Gastrocnemius medialis (tissue), 4 donors: Measurements from ENCODE around the gene PTPN7. TPM values are rescaled to one million over a fixed set of nuclear protein-coding genes. Genes with fewer than 3 reads are reported as not detected.

ENCODE experiments used
- ATAC-seq, 2 donors: fragments of 150-250 bp; one replicate each; pipeline ENCODE4 v1.9.1; 2016
- DNase-seq, 2 donors: peaks; one replicate each; pipeline ENCODE4 v3.0.0-alpha.2; 2019
- H3K27ac ChIP-seq, 4 donors: fragments of 200-600 bp; sonication (generic); 1 replicate in 1 of 4; 2 replicates in 3 of 4; pipeline ENCODE4 v1.5.1; 2016 to 2018; ENCODE audit warnings: mild to moderate bottlenecking in 2 of 4, moderate library complexity in 1 of 4
- H3K27me3 ChIP-seq, 3 donors: fragments of 200-600 bp; sonication (generic) in 2 of 3; 1 replicate in 1 of 3; 2 replicates in 2 of 3; pipeline versions ENCODE4 v1.5.1 to v1.6.0; 2016 to 2019; ENCODE audit warnings: mild to moderate bottlenecking in 1 of 3, moderate library complexity in 1 of 3
- H3K36me3 ChIP-seq, 2 donors: fragments of 200-600 bp; sonication (generic) in 1 of 2; one replicate each; pipeline ENCODE4 v1.5.1; 2017 to 2018
- H3K4me1 ChIP-seq, 2 donors: fragments of 200-600 bp; sonication (generic) in 1 of 2; one replicate each; pipeline ENCODE4 v1.5.1; 2016 to 2017; ENCODE audit warnings: mild to moderate bottlenecking in 2 of 2
- H3K4me3 ChIP-seq, 4 donors: fragments of 200-600 bp; sonication (generic) in 3 of 4; 1 replicate in 1 of 4; 2 replicates in 3 of 4; pipeline ENCODE4 v1.5.1; 2016 to 2019; ENCODE audit warnings: mild to moderate bottlenecking in 2 of 4
- H3K9me3 ChIP-seq, 3 donors: fragments of 200-600 bp; sonication (generic) in 2 of 3; 1 replicate in 1 of 3; 2 replicates in 2 of 3; pipeline ENCODE4 v1.5.1; 2016 to 2019
- POLR2A ChIP-seq, 2 donors: fragments of 450-650 bp; IDR thresholded peaks; one replicate each; pipeline ENCODE4 v1.6.1; 2017; ENCODE audit warnings: antibody characterized with exemption in 2 of 2, mild to moderate bottlenecking in 2 of 2, moderate library complexity in 2 of 2
- in situ Hi-C, 4 donors: fragments of 200-750 bp; cut with MboI; loops; one replicate each; pipeline versions ENCODE4 v1.15.0 to v1.8.0; 2017; ENCODE audit warnings: low sequenced_read_pairs in 4 of 4
- intact Hi-C: fragments of 100-400 bp; cut with DNase I; formaldehyde crosslinking; loops from one replicate; pipeline ENCODE4 v1.15.1; 2023; ENCODE audit warnings: low total_unique reads
- total RNA-seq, 4 donors: library from RNA; depleted of rRNA; stranded (reverse); fragments of >200 nt; gene quantifications; one replicate each; pipeline versions ENCODE4 v1.1.0 to v1.2.3, GENCODE V29; 2016
- TF ChIP-seq, protein P1 (sequence below), 5 experiments: fragments of 450-650 bp in 3 of 5; fragments of 200-600 bp in 2 of 5; sonication (generic) in 2 of 5; IDR thresholded peaks in 4 of 5; conservative IDR thresholded peaks in 1 of 5; 1 replicate in 4 of 5; 2 replicates in 1 of 5; pipeline ENCODE4 v1.5.1; 2016 to 2019; ENCODE audit warnings: antibody characterized with exemption in 5 of 5, mild to moderate bottlenecking in 3 of 5, moderate library complexity in 3 of 5

PTPN7 gene
- total RNA-seq, 4 donors from 2014 or later, result 0.19 to 0.76 (median 0.49) TPM

DNA sequence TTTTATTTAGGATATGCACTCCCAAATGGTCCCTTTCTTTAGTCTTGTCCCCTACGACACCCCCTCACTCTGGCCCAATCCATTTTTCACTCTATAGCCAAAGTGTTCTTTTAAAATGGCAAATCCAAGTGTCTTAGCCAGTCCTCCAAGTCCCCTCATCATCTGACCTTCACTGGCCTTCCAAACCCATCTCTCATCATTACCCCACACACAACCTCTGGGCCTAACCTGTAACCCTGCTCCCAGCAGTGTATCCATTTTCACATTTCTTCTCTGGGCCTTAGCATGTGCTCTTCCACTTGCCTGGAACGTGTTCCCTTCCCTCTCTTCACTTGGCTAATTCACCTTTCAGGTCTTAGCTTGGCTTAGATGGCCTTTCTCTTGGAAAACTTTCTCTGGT, 9.4 kb downstream of the PTPN7 start:
- no peak overlapping the region for H3K4me3 ChIP-seq
- H3K36me3 ChIP-seq, result no peaks in the 10 kb centered on the region
- TF ChIP-seq POLR2A (IDR thresholded peaks at IDR 0.05), result no peak
- TF ChIP-seq, protein P1, sequence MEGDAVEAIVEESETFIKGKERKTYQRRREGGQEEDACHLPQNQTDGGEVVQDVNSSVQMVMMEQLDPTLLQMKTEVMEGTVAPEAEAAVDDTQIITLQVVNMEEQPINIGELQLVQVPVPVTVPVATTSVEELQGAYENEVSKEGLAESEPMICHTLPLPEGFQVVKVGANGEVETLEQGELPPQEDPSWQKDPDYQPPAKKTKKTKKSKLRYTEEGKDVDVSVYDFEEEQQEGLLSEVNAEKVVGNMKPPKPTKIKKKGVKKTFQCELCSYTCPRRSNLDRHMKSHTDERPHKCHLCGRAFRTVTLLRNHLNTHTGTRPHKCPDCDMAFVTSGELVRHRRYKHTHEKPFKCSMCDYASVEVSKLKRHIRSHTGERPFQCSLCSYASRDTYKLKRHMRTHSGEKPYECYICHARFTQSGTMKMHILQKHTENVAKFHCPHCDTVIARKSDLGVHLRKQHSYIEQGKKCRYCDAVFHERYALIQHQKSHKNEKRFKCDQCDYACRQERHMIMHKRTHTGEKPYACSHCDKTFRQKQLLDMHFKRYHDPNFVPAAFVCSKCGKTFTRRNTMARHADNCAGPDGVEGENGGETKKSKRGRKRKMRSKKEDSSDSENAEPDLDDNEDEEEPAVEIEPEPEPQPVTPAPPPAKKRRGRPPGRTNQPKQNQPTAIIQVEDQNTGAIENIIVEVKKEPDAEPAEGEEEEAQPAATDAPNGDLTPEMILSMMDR (IDR thresholded peaks at IDR 0.05 in 4 of 5, conservative IDR thresholded peaks at IDR 0.05 in 1 of 5), result no peak
- H3K27me3 ChIP-seq, result no peaks in the 10 kb centered on the region
- H3K9me3 ChIP-seq, result no peaks in the 10 kb centered on the region
- in situ Hi-C loops, result no loop called here
- H3K4me1 ChIP-seq, result no peaks in the 10 kb centered on the region
- no peak overlapping the region for H3K27ac ChIP-seq
- no peak for ATAC-seq
- intact Hi-C loops, result no loop called here
- DNase-seq, result no peak

DNA sequence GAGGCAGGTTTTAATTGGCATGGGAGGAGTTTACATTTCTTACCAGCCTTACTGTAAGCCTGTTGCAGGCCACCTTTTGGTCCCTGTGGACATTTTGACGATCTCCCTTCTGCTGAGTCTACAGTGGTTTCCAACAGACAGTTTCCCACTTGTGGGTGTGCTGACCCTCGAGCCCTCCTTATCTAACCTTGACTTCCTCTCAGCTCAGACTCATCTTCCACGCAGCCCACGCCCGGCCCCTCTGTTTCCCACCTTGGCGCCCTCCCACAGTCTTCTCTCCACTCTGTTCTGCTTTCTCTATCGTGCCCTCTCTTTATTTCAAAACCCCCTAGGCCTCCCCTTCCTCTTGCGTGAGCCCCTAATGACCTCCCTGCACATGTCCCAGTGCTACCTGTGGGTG, 9.8 kb downstream of the PTPN7 start:
- Histone ChIP-seq H3K36me3 (no peaks in the 10 kb centered on the region), H3K27me3 (no peaks in the 10 kb centered on the region), H3K4me3 (no peak overlapping the region), H3K27ac (no peak overlapping the region), H3K4me1 (no peaks in the 10 kb centered on the region), H3K9me3 (no peaks in the 10 kb centered on the region)
- no peak for DNase-seq
- in situ Hi-C loops, result no loop called here
- intact Hi-C loops, result no loop called here
- TF ChIP-seq POLR2A (IDR thresholded peaks at IDR 0.05), result no peak
- TF ChIP-seq, protein P1 (IDR thresholded peaks at IDR 0.05 in 4 of 5, conservative IDR thresholded peaks at IDR 0.05 in 1 of 5), result no peak
- no peak for ATAC-seq

DNA sequence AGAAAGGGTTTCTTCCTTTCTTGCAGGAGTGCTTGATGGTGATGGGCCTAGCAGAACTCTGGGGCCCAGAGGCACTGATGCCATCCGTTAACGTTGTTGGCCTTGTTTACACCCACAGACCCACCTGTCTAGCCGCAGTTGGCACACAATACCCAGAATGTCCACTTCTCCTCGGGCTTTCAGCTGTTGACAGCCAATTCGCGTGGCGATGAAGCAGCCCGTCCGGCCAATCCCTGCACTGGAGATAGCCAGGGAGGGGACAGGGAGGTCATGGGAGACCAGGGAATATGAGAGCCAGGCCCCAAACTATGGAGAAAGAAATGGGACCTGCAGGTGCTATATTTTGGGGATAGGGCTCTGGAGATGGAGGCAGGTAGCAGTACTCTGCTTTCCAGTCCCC, 10.2 kb downstream of the PTPN7 start:
- intact Hi-C loops, result no loop called here

DNA sequence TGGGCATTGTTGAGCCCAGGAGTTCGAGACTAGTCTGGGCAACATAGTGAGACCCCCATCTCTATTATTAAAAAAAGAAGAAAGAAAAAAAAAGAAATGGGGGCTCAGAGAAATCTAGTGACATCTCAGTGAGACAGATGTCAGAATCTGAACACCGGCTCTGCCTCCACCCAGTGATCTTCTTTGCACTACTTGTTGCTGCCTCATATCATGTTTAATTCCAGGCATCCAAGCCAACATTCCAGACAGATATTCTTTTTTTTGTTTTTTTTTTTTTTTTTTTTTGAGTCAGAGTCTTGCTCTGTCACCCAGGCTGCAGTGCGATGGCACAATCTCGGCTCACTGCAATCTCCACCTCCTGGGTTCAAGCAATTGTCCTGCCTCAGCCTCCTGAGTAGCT, 10.8 kb downstream of the PTPN7 start:
- ATAC-seq (no peak), DNase-seq (no peak)
- intact Hi-C loops, result no loop called here
- H3K36me3 ChIP-seq, result no peaks in the 10 kb centered on the region
- no peak overlapping the region for H3K27ac ChIP-seq
- no peaks in the 10 kb centered on the region for H3K9me3 ChIP-seq
- peaks cover 6 to 7% of the 10 kb centered on the region in 2 donors for H3K4me1 ChIP-seq
- no peak overlapping the region for H3K4me3 ChIP-seq
- no peaks in the 10 kb centered on the region for H3K27me3 ChIP-seq
- TF ChIP-seq, protein P1 (IDR thresholded peaks at IDR 0.05 in 4 of 5, conservative IDR thresholded peaks at IDR 0.05 in 1 of 5), result no peak
- TF ChIP-seq POLR2A (IDR thresholded peaks at IDR 0.05), result no peak
- in situ Hi-C loops, result loop anchor here in 3 of 4 donors (25.0 kb wide), 1 partner anchor 262 kb away; the partner anchor contains the start of gene SHISA4 (in 3 of the 3)

More for the DNA sequence above, 10.2 kb downstream of the PTPN7 start:
- Histone ChIP-seq H3K4me3 (no peak overlapping the region), H3K27ac (no peak overlapping the region), H3K9me3 (no peaks in the 10 kb centered on the region), H3K4me1 (peaks cover 4% of the 10 kb centered on the region in 2 donors), H3K27me3 (no peaks in the 10 kb centered on the region), H3K36me3 (no peaks in the 10 kb centered on the region)
- no peak for TF ChIP-seq POLR2A (IDR thresholded peaks at IDR 0.05)
- TF ChIP-seq, protein P1 (IDR thresholded peaks at IDR 0.05 in 4 of 5, conservative IDR thresholded peaks at IDR 0.05 in 1 of 5), result no peak
- in situ Hi-C loops, result no loop called here
- DNase-seq (no peak), ATAC-seq (no peak)

DNA sequence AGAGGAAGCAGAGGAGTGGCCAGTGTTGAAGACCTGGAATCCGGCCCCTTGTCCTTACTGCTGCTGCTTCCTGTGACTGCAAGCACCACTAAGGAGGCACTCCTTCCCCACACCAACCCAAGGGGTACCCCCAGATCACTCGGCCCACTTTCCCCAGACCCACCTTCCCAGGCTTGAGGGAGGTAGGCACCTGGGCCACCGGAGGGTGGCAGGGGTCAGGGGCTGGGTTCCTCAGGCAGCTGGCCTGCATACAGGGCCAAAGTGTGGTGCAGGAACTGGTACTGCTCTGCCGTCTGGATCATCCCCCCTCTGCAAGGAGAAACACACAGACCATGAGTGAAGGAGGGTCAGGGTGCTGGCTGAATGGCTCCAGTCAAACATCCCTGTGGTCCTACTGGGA, 12.0 kb downstream of the PTPN7 start:
- in situ Hi-C loops, result loop anchor here in 3 of 4 donors (25.0 kb wide), 1 partner anchor 261 kb away; the partner anchor contains the start of gene SHISA4 (in 3 of the 3)
- TF ChIP-seq, protein P1 (IDR thresholded peaks at IDR 0.05 in 4 of 5, conservative IDR thresholded peaks at IDR 0.05 in 1 of 5), result no peak
- no peak for TF ChIP-seq POLR2A (IDR thresholded peaks at IDR 0.05)
- no peak for DNase-seq
- no peaks in the 10 kb centered on the region for H3K27me3 ChIP-seq
- peaks cover 6 to 7% of the 10 kb centered on the region in 2 donors for H3K4me1 ChIP-seq
- intact Hi-C loops, result no loop called here
- no peak for ATAC-seq
- no peak overlapping the region for H3K4me3 ChIP-seq
- no peaks in the 10 kb centered on the region for H3K9me3 ChIP-seq
- no peaks in the 10 kb centered on the region for H3K36me3 ChIP-seq
- no peak overlapping the region for H3K27ac ChIP-seq
